Activated CD4-positive, alpha-beta T cell treated with anti-CD3 and anti-CD28 coated beads for 4 hours (primary cell): Measurements from ENCODE around the gene ACTMAP.
"Not testable (repeated sequence)": the region's sequence is repeated elsewhere in the genome, so short reads cannot be mapped to it uniquely, and the experiment has no call there.

ENCODE experiments used
- DNase-seq, 2 donors: peaks; one replicate each; pipeline ENCODE4 v3.0.0-alpha.2; 2020

Gene ACTMAP

GRCh38 chr19:40775632-40776022, 25.4 kb upstream of the ACTMAP start:
- no peak for DNase-seq

GRCh38 chr19:40774916-40775631, 24.8 kb upstream of the ACTMAP start, which contains the start of gene MIA:
Gene MIA (plus strand): TSS chr19:40775521. CDS start chr19:40775543, 22 bp downstream.
- DNase-seq: no peak

GRCh38 chr19:40771101-40771862, 21.0 kb upstream of the ACTMAP start:
- not testable (repeated sequence) for DNase-seq

GRCh38 chr19:40768869-40769268, 18.6 kb upstream of the ACTMAP start:
- no peak for DNase-seq

GRCh38 chr19:40766385-40766784, 16.1 kb upstream of the ACTMAP start:
- not testable (repeated sequence) for DNase-seq

- DNase-seq: no peak
Observed at GRCh38 chr19:40763963-40764362, 13.7 kb upstream of the ACTMAP start.

GRCh38 chr19:40763526-40763925, 13.2 kb upstream of the ACTMAP start:
- no peak for DNase-seq

- no peak for DNase-seq
Observed at GRCh38 chr19:40762754-40763470, 12.6 kb upstream of the ACTMAP start.

- DNase-seq: no peak
Observed at GRCh38 chr19:40759352-40759751, 9.1 kb upstream of the ACTMAP start.

GRCh38 chr19:40758491-40758890, 8.2 kb upstream of the ACTMAP start:
- no peak for DNase-seq

- DNase-seq: peak; percentile 22 to 31
Observed at GRCh38 chr19:40756502-40757110, 6.3 kb upstream of the ACTMAP start.

- no peak for DNase-seq
Observed at GRCh38 chr19:40755791-40756190, 5.5 kb upstream of the ACTMAP start.

GRCh38 chr19:40755248-40755624, 5.0 kb upstream of the ACTMAP start:
- no peak for DNase-seq

GRCh38 chr19:40754611-40755247, 4.5 kb upstream of the ACTMAP start:
- peak; percentile 51 to 57 for DNase-seq

GRCh38 chr19:40752257-40752781, 2.0 kb upstream of the ACTMAP start:
- DNase-seq: peak; percentile 20 to 22

- DNase-seq: peak; percentile 96 to 98
Observed at GRCh38 chr19:40750874-40751537, 729 bp upstream of the ACTMAP start, which contains the start of gene SNRPA. Gene SNRPA (plus strand): TSS chr19:40751203. CDS start chr19:40751409, 206 bp downstream.

- no peak for DNase-seq
Observed at GRCh38 chr19:40747536-40747935, 2.7 kb downstream of the ACTMAP start.

- DNase-seq: no peak
Observed at GRCh38 chr19:40745402-40745780, 4.9 kb downstream of the ACTMAP start.

GRCh38 chr19:40744554-40745401, 5.5 kb downstream of the ACTMAP start:
- DNase-seq: peak in 1 of 2 donors; percentile 14

- DNase-seq: no peak
Observed at GRCh38 chr19:40743926-40744325, 6.4 kb downstream of the ACTMAP start.

GRCh38 chr19:40742886-40743285, 7.4 kb downstream of the ACTMAP start:
- DNase-seq: no peak
